GM19043 (cell line): Measurements from ENCODE around the gene NRP2.

Experiments
- ATAC-seq: cut with Tn5 transposase; IDR thresholded peaks from one replicate; pipeline ENCODE4 v1.9.1; 2021; ENCODE audit warnings: low read depth; ENCODE audit not compliant: unreplicated experiment

NRP2 gene

DNA sequence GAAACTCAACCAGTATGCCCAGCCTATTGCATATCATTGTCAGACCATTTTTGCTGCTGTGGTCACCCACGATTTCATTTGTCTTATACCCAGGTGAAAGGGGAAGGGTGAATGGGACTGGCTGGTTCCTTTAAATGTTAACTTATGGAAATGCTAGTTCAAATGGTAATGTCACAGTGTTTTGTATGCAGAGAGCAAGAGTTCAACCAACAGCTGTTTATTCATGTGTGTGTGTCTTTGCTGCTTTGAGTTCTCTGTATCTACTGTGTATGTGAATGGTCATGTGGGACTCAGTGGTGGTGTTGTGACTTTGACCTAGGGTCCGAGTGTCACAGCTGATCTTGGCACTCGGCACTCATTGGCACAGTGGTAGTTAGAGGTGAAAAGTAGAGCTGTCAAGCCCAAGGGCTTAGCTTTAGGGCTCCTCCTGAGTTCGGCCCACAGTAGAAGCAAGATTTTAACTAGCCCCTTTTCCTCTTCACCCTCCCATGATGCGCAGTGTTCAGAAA, 114.6 kb downstream of the NRP2 start:
- no peak for ATAC-seq

DNA sequence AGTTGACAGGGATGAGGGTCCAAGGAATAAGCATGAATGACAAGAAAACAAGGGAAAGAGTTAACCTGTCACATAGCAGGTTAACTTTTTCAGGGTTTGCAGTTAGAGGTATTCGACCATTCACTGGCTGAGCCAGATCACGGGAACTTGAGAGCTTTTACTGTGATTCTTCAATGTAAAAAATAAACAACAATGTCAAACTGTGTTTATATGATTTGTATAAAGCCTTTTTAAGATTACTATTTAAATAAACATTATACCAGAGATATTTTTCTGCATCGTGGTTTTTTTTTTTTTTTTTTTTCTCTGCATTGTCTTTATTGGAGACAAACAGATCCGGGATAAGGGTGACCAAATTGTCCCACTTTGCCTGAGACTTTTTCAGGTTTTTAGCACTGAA, 115.6 kb downstream of the NRP2 start:
- ATAC-seq, result no peak

DNA sequence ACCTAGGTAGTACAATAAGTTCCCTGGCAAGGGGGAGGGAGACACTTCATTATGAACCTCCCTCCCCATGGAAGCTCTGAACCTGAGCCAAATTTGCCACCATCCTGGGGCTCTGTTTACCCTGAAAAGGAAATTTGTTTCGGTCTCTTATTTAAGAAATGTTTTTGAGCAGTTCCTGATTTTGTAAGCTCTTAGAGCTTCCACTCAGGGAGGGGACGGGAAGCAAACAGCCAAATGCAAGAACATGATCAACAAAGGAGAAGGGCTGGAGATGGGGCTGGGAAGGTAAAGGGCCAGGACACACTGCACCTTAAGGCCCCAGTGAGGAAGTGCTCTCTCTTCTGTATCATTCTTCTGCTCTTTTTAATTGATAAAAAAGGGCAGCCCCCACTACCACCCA, 117.9 kb downstream of the NRP2 start:
- ATAC-seq, result no peak

DNA sequence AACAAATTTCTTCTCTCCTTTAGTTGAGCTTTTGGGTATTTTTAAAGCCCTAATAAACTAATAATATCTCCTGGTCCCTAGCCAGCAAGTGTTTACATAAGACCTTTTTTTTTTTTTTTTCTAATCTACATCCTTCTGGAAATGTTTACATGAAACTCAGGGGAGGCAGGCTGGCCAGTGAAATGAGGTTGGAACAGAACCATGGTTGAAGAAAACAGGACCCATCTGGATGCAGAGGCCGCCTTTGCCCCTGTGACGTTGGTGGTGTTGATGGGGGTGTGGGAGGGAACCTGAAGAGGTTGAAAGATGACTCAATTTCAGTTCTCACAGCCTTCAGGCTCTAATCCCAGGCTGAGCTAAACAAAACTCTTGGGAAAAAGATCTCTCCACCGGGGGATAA, 118.5 kb downstream of the NRP2 start:
- ATAC-seq, result no peak

DNA sequence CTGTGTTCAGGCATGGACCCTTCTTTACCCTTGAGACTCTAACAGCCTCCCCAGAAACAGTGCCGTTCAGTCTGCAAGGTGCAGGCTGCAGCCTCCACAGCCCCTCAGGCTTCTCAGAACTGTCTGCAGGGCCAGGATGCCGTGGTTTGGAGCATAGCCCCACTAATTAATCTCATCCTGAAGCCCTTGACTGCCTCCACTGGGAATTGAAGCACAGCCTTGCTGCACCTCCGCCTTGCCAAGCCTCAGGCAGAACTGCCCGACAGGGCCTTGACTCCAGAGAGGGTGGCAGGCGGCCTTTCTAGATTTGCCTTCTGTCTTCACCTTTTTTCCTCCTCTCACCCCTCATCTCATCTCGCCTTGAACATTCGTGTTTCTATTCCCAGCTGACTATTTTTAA, 119.8 kb downstream of the NRP2 start:
- no peak for ATAC-seq

DNA sequence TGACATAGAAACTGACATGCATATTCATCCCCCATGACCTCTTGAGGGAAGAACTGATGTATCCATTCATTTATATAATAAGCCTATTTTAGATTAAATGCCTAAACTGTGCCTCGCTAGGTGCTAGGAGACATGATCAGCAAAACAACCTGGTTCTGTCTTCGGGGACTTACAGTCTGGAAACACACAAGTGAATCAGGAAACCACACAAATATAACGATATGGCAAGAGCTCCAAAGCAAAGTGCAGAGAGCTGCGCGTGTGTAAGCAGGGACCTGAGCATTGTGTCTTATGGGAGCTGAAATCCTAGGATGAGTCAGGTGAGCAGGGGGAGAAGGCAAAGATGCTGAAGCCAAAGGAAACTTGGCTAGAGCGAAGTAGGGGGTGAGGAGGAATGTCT, 120.6 kb downstream of the NRP2 start:
- ATAC-seq, result no peak

DNA sequence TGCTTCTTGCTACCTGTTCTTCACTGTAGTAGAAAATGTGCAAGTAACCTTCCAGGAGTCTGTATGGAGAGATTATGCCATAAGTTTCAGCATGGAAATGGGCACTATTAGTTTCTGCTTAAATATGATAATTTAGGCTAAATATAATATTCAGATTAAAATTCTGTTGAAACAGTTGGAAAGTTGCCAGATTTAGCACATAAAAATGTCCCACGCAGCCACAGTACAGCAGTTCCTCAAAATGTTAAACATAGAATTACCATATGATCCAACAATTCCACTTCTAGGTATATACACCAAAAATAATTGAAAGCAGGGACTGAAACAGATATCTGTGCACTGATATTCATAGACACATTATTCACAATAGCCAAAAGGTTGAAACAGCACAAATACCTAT, 121.2 kb downstream of the NRP2 start:
- ATAC-seq, result no peak

DNA sequence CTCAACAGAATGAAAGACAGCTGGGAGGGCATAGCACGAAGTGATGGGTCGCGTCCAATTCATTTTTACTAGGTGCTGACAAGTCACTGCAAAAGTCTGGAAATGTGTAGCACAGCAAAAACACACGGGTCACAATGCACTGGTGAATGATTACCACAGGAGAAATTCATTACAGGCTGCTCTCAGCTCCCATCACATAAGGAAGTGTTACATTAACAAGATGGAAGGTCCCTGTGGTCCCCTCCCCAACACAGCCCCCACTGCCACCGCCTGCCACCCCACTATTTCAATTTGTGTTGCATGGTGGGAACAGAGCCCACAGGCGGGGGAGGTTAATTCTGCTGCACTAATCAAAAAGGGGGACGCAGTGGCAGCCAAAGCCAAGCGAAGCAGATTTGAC, 122.8 kb downstream of the NRP2 start:
- ATAC-seq, result no peak

DNA sequence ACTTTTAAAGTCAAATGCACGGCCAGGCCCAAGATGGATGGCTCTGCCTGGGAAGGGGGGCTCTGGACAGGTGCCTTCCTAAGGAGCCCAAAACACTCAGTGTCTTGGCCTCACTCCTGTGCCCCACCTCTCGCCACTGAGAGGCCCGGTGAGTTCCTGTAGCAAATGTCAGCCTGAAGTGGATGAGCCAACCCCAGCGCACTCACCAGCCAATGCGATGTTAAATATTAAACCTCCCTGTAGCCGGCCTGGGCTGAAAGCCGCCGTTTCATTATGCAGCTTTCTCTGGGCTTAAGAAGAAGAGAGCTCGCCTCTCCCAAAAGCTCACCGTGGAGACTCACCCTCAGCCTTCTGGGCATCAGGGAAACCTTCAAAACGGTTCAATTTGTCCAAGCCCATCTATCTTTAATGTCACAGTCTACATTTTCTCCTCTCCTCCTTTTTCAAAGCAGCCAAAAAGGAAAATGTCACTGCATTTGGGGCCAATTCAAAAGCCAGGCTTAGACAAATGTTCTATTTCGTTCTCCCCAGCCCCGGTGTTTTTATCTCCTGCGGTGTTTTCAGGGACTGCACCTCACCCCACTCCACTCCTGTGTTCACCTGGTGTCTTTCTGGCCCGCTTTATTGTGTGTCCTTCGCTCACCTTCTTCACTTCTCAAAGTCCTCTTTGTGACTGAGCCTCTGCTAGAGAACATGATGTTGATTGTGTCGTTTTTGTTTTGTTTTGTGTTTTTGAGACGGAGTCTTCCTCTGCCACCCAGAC, 124.0 kb downstream of the NRP2 start:
- no peak for ATAC-seq

DNA sequence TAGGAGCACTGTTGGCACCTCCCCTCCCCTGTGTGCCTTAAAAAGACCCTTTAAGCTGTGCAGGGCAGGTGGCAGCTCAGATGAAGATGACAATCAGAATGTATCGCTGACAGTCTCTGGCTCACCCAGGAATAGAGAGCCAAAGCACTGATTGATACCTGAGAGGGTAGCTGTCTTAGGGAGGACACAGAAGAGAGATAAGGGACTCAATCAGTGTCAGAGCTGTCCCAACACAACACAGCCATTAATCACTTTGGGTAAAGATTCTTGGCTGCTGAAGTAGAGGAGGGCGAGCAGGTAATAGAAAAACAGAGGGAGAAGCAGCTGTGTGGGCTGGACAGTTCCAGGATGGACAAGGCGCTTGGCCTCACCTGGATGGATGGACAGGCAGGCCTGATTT, 124.9 kb downstream of the NRP2 start:
- no peak for ATAC-seq

DNA sequence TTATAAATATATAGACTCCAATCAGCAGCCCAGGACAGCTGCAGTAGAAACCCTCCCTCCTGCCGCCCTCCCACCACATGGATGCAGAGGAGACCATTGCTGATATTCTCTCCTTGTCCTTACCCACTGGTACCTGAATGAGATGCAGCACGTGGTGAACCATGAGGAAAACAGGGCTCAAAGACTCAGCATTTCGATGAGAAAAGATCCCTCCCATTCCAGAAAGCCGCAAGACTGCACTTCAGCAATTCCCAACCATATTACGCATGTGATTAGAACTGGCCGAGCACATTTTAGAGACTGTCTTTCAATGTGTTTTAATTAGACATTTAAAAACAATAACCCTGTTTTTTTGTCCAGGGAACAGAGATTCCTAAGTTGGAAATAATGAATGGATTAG, 125.5 kb downstream of the NRP2 start:
- no peak for ATAC-seq

DNA sequence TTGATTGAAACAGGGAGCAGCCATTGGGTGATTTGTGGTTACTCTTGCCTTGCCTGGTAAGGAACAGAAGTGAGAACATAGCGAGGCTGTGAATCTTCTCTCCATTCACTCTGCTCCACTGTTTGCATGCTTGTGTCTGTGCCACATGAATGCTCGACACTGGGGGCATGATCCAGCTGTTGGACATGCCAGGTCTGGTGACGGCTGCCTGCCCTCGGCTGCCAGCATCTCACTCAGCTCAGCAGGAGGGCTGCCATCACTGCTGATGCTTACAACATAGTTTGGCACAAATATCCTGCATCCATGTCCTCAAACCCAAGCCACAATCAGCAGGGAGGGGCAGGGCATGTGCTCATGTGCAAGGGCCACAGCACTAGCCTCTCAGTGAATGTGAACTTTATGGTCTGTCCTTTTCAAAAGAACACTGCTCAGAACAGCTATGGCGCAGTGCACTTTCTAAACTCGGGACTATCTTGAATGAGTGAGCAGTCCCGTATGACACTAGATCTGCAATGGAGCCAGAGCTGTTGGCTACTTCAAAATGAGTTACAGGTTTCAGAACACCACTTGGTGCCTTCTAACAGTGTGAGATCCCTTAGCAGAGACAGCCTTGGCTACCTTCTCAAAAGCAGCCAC, 126.3 kb downstream of the NRP2 start:
- no peak for ATAC-seq

DNA sequence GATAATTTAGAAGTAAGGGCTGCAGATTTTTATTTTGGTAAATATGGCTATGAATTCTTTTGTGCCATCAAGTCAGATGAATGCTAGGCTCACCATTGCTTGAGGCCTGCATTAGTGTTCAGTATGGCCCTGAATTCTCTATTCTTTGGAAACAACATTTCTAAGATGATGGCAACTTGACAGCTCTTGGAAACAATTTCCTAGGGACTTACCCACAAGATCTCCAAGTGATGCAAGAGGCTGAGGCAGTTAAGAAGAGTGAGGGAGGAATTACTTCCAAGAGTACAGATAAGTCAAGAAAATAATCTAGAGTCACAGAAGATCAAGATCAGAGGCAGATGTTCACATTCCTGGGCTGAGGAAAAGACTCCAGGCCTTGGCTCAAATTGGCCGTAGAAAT, 129.1 kb downstream of the NRP2 start:
- ATAC-seq, result no peak

DNA sequence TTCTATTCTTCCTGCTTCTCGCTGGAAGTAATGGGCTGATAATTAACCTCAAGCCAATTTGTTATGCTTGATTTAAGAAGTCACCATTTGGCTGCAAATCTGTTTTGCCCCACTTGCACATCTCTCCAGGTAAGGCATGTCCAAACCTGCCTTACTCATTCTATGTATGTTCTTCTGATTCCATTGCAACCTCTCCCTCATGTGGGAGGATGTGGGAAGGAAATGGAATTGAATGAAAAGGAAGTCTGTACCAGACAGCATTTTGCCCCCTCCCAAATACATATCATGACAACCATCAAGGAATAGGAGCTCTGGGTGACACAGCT, 131.7 kb downstream of the NRP2 start:
- ATAC-seq, result no peak

DNA sequence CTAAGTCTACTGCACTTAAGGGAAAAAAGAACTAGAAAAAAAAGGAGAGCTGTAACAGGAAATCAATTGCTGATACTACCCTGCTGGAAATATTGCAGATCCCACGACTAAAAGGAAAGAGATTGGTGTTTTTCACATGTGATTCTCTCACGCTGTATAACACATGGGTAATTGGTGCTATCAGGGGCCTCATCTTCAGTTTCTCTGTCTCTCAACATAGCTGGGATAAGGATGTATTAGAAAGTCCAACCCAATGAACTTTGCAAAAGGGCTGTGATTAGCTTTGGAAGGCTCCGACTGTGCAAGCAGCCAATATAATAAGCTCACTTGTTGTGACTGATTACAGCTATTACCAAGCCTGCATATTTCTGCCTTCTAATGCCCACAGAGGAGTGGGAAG, 133.4 kb downstream of the NRP2 start:
- no peak for ATAC-seq

DNA sequence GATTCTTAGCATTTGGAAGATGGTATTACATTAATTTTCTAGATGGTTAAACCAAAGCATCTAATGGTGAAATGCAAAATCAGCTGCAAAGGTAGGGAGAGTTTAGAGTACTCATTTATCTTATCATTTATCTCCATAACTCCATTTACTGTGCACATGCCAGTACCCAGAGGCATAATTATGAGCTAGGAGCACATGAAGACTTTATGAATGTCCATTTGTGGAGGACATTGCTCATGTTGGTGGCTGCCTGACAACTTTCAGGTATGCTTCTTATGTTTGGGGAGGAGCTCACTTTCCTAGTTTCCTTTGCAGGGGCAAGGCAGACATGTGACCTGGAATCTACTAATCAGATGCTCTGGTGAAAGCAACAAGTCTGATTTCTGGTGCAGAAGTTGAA, 134.0 kb downstream of the NRP2 start:
- ATAC-seq, result no peak

DNA sequence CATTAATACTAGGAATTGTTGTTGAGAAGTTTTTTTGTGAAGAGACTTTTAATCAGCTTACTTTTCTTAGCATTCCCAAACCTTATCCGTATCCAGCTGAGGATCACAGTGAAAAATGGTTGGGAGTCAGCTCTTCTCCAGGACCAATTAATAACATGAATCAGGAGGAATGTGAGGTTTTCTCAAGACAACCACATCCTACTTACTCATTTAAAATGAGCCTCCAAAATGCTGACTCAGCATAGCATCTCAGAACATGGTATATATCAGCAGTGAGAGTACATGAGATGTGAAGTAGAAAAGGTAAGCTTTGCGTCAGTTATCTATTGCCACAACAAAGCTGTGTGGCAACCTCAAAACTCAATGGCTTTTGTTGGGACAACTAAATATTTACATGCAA, 140.3 kb downstream of the NRP2 start:
- no peak for ATAC-seq

DNA sequence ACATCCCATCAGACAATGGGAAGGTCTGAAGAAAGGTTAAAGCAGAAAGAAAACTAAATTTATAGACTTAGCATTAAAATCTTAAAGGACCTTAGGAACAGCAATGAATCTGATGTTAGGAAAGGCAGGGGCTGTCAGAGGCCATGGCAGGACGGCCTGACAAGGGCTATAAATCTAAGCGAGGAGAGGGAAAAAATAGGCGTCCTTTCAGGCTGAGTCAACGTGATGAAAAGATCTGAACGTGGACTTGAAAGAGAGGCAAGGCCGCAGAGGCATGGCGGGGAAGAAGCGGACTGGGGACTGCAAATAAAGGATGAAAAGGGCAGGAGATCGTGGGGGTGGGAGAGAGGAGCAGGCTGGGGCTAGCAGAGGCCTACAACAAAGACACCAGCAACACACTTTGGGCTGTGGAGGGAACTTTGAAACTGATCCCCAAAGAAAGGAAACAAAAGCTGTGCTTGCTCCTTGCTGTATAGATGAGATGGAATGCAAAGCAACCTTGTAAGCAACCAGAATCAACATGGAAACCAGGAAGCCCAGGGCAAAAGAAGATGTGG, 145.6 kb downstream of the NRP2 start:
- no peak for ATAC-seq

DNA sequence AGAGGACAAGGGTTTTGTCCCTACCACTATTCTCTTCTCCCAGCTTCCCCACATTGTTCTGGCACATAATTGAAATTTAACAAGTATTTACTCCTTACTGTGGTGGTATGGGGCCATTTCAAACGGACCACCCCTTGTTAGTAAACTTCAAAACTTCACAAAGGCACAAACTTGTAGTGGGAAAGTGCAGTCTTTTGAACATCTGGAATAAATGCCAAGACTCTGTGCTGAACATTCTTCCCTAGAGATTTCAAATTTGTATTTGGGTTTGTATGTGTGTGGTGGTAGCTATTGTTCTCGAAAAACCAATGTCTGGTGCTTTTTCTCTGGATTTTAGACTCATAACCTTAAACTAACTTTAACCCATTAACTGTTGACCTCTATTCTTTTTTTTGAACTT, 151.6 kb downstream of the NRP2 start:
- ATAC-seq, result no peak

DNA sequence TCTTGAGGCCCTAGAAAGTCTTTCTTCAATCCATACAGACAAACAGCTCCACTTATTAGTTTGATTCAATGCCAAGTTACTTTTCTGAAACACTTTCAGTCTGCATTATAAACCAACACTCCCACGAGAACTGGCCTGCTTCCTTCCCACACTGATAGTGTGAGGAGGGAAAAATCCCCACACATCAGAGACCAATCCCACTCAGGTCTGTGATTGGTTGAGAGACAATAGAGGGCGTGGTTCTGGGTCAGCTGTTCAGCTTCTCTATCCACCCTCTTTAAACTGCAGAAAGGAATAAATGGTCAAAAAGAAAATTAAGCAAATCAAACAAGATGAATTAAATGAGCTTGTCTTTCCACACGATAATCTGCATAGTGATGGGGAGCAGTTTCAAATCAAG, 152.5 kb downstream of the NRP2 start:
- ATAC-seq, result no peak

DNA sequence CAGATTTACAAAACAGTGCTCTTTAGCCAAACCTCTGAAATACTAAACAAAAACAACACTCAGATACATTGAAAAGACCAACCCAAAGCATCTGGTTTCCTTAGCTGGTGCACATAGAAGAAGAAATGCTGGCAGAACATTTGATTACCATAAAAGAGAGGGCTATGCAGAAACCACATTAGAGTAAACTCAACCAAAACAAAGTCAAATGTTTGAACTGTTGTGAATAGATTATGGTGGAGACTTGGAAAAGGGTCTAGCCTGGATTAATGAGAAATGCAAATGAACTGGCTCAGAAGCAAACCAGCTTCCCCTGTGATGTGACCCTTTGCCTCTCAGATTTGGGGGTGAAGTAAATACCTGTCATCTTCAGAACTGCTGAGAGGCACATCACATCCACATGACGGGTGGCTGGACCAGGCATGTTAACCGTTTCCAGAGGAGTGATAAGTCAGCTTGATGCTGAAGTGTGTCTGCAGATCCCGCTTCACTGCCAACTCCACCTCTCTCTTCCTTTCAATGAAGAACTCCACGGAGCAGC, 153.0 kb downstream of the NRP2 start:
- no peak for ATAC-seq

DNA sequence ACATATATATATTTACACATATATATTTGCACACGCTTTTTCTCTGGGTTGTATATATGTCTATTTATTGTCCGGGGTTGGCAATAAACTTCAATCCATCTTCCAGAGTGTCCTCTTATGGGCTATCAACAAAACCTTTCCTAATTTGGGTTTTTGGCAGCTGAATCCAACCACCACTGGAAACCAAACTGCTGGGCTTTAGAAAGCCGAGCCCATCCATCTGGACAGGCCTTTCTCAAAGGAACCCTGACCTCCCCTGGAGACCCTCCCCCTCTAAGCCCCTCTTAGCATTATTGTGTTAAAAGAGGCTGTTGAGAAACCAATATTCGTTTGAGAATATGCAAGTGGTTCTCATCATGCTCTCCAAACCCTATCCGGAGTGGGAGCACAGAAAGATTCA, 153.6 kb downstream of the NRP2 start:
- no peak for ATAC-seq
